Upper lobe of left lung (tissue), 4 donors: ENCODE data around the gene PDE9A.

Source experiments
- POLR2AphosphoS5 ChIP-seq, 2 donors: sonication (generic); formaldehyde crosslinking; IDR thresholded peaks; one replicate each; pipeline ENCODE4 v1.5.1; 2017; ENCODE audit warnings: antibody characterized with exemption in 2 of 2
- TF ChIP-seq, protein P1 (sequence below), 6 experiments: fragments of 450-650 bp in 4 of 6; fragments of 200-600 bp in 2 of 6; sonication (generic) in 2 of 6; IDR thresholded peaks; one replicate each; pipeline ENCODE4 v1.5.1; 2016 to 2019; ENCODE audit warnings: antibody characterized with exemption in 6 of 6

- TF ChIP-seq, protein P1, sequence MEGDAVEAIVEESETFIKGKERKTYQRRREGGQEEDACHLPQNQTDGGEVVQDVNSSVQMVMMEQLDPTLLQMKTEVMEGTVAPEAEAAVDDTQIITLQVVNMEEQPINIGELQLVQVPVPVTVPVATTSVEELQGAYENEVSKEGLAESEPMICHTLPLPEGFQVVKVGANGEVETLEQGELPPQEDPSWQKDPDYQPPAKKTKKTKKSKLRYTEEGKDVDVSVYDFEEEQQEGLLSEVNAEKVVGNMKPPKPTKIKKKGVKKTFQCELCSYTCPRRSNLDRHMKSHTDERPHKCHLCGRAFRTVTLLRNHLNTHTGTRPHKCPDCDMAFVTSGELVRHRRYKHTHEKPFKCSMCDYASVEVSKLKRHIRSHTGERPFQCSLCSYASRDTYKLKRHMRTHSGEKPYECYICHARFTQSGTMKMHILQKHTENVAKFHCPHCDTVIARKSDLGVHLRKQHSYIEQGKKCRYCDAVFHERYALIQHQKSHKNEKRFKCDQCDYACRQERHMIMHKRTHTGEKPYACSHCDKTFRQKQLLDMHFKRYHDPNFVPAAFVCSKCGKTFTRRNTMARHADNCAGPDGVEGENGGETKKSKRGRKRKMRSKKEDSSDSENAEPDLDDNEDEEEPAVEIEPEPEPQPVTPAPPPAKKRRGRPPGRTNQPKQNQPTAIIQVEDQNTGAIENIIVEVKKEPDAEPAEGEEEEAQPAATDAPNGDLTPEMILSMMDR (IDR thresholded peaks at IDR 0.05), result no peak
- no peak for TF ChIP-seq POLR2AphosphoS5 (IDR thresholded peaks at IDR 0.05)
Measured at GRCh38 chr21:42739061-42739931, 85.9 kb downstream of the PDE9A start.
